GM18526 (cell line): ENCODE results near the gene NPHS1.

ENCODE experiments used
- POLR2A ChIP-seq: IDR thresholded peaks from 3 replicates; pipeline ENCODE4 v1.6.1; 2011; ENCODE audit not compliant: insufficient read length; ENCODE audit errors: extremely low read depth

NPHS1 gene

DNA sequence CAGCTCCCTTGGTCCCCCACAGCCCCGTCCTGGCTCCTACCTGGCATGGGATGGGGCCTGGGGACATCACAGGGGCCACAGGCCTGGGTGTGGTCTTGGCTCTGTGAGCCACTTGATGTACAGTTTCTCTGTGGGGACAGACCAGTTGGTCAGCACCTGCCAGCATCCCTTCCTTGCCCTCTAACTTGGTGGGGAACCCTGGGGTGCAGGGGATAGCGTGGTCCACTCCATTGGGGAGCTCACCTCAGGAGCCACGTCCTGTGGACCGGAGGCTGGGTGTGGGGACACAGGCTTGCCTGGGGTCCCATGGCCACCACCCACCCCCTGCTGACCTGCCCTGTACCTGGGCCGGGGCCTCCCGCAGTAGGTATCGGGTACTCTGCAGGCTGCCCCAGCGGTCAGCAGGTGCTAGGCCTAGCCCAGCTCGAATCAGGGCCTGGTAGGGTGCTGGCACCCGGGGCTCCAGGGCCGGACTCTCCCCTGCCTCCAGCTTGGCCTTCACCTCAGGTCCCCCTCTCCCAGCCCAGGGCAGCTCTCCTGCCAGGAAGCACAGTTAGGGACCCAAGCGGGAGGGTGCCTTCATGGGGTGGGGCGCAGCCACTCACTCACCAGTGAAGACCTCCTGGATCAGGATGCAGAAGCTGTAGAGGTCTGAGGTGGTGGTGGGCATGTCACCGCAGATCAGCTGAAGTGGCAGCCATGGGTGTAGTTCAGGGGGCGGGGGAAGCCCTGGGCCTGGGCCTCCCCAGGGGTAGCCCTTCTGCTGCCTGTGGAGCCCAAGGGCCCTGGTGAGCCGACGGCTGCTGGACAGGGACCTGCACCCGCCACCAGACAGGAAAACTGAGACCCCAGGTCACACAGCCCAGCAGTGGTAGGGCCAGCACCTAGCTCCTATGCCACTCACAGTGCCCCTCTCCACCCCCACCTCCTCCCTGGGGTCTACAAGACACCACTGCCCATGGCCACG, 62.0 kb downstream of the NPHS1 start:
- no peak for TF ChIP-seq POLR2A

DNA sequence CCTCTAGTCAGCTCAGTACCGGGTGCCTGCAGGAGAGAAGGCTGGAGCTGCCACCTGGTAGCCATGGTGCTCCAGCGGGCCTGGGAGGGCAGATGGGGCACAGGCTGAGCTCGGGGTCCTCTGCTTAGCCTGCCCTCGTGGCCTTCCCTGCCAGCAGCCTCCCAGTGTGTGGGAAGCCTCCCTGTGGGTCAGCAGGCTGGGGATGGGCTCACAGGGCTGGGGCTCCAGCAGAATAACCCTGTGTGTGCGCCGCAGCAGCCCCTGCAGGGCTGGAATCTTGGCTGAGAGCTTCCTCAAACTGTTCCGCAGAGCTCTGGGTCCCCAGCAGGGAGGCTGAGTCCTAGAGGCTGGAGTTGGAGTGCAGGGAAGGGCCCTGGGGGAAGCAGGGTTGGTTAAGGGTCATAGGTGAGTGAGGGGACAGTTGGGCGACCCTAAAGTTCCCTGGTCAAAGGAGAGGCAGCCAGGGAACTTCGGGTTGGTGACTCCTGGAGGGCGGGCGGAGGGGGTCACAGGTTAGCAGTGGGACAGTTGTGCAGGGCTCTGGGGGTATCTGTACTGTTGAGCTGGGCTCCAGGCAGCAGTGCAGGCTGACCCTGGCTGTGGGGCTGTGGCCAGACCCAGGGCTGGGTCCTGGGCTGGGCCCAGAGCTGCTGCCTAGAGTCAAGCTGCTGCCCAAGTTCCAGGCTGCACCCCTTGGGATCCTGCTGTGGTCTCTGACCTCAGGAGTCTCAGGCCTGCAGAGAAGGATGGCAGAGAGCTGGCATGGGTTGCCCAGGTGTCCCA, 62.9 kb downstream of the NPHS1 start:
- no peak for TF ChIP-seq POLR2A

DNA sequence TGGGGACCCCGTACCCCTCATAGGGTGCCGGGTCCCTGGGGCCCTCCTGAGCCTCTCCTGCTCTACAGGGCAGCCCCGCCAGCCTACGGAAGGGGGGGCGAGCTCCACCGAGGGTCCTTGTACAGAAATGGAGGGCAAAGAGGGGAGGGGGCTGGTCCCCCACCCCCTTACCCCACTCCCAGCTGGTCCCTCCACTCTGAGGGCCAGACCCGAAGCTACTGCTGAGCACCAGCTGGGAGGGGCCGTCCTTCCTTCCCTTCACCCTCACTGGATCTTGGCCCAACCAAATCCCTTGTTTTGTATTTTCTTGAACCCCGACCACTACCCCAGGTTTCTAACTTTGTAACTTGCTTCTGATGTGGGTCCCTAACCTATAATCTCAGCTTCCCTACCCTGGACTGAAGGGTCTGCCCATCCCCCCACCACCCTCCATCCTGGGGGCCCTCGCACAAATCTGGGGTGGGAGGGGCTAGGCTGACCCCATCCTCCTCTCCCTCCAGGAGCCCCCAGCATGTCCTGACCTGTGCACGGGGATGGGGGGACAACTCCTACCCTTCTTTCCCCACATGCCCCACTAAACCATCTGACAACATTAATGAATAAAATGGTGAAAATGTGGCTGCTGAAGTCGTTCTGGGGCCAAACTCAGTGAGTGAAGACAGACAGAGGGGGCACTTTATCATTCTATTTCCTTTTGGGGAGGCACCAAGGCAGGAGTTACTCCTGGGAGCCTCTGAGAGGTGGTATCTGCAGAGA, 63.9 kb downstream of the NPHS1 start:
- no peak for TF ChIP-seq POLR2A

DNA sequence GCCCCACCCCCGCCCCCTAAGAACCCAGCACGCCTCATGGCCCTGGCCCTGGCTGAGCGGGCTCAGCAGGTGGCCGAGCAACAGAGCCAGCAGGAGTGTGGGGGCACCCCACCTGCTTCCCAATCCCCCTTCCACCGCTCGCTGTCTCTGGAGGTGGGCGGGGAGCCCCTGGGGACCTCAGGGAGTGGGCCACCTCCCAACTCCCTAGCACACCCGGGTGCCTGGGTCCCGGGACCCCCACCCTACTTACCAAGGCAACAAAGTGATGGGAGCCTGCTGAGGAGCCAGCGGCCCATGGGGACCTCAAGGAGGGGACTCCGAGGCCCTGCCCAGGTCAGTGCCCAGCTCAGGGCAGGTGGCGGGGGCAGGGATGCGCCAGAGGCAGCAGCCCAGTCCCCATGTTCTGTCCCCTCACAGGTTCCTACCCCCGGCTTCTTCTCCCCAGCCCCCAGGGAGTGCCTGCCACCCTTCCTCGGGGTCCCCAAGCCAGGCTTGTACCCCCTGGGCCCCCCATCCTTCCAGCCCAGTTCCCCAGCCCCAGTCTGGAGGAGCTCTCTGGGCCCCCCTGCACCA, 65.0 kb downstream of the NPHS1 start:
- TF ChIP-seq POLR2A = no peak

DNA sequence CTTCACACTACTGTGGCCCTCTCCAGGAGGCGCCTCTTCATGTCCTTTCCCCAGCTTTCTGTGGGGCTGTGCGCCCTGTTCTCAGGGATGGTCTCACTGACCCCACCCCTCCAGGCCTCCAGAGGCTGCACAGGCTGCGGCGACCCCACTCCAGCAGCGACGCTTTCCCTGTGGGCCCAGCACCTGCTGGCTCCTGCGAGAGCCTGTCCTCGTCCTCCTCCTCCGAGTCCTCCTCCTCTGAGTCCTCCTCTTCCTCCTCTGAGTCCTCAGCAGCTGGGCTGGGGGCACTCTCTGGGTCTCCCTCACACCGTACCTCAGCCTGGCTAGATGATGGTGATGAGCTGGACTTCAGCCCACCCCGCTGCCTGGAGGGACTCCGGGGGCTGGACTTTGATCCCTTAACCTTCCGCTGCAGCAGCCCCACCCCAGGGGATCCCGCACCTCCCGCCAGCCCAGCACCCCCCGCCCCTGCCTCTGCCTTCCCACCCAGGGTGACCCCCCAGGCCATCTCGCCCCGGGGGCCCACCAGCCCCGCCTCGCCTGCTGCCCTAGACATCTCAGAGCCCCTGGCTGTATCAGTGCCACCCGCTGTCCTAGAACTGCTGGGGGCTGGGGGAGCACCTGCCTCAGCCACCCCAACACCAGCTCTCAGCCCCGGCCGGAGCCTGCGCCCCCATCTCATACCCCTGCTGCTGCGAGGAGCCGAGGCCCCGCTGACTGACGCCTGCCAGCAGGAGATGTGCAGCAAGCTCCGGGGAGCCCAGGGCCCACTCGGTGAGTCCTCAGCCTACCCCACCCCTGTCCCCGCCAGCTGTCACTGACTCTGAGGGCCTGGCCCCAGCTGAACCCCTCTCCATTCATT, 65.8 kb downstream of the NPHS1 start:
- TF ChIP-seq POLR2A = no peak

DNA sequence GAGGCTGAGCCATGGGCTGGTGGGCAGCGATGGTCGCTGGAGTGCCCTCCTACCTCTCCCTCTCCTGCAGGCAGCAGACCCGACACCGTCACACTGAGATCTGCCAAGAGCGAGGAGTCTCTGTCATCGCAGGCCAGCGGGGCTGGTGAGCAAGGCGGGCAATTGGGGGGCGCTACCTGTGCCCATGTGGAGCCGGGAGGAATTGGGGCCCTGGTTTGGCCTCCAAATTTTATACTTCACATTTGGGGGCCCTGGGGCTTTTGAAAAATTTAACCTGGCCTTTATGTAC, 67.0 kb downstream of the NPHS1 start:
- no peak for TF ChIP-seq POLR2A

DNA sequence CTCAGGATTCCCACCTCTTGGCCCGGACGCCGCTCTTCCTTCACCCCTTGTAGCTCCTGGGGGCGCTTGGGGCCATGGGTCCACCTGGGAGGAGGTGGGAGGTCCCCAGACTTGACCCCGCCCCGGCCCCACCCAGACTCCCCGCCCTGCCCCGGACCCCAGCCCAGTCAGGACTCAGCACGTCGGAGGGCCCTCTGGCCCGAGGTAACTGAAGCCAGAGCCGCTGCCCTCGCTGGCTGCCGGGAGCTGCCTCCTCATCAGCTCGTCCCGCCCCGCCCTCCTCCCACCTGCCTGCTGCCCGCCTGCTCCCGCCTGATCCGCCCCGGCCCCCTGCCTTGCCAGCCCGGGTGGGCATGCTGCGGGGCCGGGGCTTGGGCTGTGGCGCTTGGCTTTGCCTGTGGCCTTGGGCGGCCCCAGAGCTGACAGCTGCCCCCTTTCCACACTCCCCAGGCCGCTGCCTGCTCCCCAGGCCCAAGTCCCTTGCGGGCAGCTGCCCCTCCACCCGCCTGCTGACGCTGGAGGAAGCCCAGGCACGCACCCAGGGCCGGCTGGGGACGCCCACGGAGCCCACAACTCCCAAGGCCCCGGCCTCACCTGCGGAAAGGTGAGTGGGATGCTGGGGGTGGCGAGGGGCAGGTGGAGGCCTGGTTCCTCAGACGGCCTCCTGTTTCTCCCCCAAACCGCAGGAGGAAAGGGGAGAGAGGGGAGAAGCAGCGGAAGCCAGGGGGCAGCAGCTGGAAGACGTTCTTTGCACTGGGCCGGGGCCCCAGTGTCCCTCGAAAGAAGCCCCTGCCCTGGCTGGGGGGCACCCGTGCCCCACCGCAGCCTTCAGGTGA, 67.6 kb downstream of the NPHS1 start:
- TF ChIP-seq POLR2A = no peak

DNA sequence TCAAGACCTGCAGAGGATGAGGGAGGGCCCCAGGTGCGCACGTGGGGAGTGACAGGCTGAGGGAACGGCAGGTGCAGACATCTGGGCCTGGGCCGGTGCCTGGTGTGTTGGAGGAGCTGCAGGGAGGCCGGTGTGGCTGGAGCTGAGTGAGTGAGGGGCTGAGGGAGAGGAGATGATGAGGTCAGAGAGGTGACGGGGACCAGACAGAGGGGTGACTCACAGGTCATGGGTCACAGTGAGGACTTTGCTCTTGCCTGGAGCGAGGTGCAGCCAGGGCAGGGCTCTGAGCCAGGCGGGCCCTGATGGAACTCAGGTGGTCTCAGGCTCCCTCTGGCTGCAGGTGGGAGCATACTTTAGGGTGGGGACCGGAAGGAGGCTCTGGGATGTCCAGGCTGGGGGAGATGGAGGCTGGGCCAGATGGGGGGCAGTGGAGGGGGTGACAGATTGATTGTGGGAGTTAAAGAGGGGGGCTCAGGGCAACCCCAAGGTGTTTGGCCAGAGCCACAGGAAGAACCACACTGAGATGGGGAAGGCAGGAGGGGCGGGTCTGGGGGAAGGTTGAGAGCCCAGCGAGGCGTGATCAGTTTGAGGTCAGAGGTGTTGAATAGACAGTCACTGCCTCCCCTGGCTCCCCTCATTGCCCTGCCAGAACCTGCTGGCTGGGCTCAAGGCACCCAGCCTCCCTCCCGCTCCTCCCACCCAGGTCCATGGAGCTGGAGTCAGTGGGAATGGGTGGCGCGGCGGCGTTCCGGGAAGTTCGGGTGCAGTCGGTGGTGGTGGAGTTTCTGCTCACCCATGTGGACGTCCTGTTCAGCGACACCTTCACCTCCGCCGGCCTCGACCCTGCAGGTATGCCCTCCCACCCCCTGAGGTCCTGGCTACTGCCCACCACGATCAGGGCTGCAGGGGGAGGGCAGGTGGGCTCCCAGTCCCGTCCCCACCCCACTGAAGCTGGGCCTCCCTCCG, 68.6 kb downstream of the NPHS1 start:
- no peak for TF ChIP-seq POLR2A

DNA sequence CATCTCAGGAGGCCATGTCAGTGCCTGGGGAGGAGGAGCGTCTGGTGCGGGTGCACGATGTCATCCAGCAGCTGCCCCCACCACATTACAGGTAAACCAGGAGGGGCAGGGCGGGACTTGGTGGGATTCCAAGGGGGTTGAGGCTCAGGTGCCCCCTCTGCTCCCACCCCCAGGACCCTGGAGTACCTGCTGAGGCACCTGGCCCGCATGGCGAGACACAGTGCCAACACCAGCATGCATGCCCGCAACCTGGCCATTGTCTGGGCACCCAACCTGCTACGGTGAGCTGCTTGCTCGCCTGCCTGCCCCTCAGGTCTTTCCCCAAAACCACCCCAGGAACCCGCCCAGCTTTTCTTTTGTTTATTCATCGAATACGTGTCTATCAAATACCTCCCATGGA, 69.7 kb downstream of the NPHS1 start:
- TF ChIP-seq POLR2A = no peak

DNA sequence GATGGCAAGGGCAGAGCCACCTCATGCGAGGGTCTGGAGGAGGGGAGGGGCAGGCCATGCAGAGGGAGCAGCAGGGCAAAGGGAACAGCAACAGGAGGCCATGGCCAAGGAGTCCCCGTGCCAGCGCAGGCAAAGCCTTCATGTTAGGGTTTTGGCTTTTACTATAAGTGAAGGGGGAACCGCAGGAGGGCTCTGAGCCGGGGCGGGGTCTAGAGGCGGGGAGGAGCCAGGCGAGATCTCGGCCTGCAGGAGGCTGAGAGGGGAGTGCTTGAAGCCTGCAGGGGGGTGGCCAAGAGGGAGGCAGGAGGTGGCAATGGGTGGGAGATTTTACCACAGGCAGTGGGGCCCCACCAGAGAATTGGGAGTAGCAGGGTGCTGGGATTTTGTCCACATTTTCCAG, 70.7 kb downstream of the NPHS1 start:
- TF ChIP-seq POLR2A = no peak

DNA sequence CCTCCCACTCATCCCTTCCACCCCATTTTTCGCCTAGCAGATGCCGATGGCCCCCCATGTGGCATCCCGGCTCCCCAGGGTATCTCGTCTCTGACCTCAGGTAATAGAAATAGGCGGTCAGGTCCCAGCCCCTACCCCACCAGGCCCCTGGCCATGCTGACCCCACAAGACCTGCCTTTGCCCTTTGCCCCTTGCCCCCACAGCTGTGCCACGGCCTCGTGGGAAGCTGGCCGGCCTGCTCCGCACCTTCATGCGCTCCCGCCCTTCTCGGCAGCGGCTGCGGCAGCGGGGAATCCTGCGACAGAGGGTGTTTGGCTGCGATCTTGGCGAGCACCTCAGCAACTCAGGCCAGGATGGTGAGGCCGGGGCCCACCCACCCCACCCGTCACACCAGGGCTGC, 71.6 kb downstream of the NPHS1 start:
- no peak for TF ChIP-seq POLR2A

DNA sequence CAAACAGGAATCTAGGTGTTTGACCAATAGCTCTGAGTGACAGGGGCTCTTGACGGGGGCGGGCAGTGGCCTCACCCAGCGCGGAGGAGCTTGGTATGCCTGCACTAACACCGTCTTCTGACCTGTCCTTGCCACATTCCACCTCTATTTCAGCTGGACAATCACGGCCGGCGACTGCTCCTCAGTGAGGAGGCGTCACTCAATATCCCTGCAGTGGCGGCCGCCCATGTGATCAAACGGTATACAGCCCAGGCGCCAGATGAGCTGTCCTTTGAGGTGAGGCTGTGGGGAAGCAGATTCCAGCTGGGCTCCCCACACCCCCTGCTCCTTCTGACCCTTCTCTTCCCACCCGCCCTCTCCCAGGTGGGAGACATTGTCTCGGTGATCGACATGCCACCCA, 72.2 kb downstream of the NPHS1 start:
- no peak for TF ChIP-seq POLR2A
